Measurements from ENCODE around the gene SMYD2. TPM values are rescaled to one million over a fixed set of nuclear protein-coding genes. Genes with fewer than 3 reads are reported as not detected.

Gene SMYD2
- total and polyA plus RNA-seq, 5 donors from 2014 or later: 30.9 to 52.3 (median 46.4) TPM

DNA sequence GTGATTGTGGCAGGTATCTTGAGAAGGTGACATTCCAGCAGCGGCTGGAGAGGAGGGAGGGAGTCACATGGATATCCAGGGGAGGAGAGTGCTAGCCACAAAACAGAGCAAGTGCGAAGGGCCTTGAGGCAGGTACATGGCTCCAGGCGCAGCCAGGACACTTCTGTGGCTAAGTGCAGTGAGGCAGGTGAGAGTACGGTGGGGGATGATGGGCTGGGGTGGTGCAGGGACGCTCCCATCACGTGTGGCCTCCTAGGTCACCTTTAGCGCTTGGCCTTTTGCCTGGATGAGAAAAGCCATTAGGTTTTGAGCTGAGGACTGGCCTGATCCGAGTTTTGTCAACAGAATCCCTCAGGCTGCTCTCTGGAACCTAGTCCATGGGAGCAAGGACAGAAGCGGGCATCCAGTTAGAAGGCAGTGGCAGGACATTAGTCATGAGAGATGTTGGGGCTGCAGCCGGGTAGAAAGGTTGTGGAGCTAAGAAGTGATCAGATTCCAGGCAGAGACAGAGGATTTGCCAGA, 31.6 kb downstream of the SMYD2 start:
- H3K27ac ChIP-seq (ENCODE audit: insufficient read depth, low read length, poor library complexity, severe bottlenecking): no peak overlapping the region
- H3K4me1 ChIP-seq (ENCODE audit: control insufficient read depth, insufficient read depth, low read length, poor library complexity, severe bottlenecking): peaks cover 11% of the 10 kb centered on the region
- Mint-ChIP-seq H3K27me3 (no peaks in the 10 kb centered on the region), H3K27ac (peak overlapping the region in 1 of 3 donors; percentile 50), H3K9me3 (no peaks in the 10 kb centered on the region), H3K4me3 (no peak overlapping the region), H3K4me1 (peaks cover 12 to 34% (median 27%) of the 10 kb centered on the region in 4 donors), H3K36me3 (peaks cover 16% of the 10 kb centered on the region)
- DNase-seq (no peak), ATAC-seq (ENCODE audit: low read depth in 2 of 2) (no peak)
- H3K9me3 ChIP-seq (ENCODE audit: control insufficient read depth in 2 of 2, low read length in 2 of 2): no peaks in the 10 kb centered on the region
- peaks cover 20% of the 10 kb centered on the region for H3K36me3 ChIP-seq (ENCODE audit: control insufficient read depth, insufficient read depth, low read length)
- no peak overlapping the region for H3K4me3 ChIP-seq (ENCODE audit: low read depth, low read length)
- no peaks in the 10 kb centered on the region for H3K27me3 ChIP-seq (ENCODE audit: control insufficient read depth, insufficient read depth, low read length)

DNA sequence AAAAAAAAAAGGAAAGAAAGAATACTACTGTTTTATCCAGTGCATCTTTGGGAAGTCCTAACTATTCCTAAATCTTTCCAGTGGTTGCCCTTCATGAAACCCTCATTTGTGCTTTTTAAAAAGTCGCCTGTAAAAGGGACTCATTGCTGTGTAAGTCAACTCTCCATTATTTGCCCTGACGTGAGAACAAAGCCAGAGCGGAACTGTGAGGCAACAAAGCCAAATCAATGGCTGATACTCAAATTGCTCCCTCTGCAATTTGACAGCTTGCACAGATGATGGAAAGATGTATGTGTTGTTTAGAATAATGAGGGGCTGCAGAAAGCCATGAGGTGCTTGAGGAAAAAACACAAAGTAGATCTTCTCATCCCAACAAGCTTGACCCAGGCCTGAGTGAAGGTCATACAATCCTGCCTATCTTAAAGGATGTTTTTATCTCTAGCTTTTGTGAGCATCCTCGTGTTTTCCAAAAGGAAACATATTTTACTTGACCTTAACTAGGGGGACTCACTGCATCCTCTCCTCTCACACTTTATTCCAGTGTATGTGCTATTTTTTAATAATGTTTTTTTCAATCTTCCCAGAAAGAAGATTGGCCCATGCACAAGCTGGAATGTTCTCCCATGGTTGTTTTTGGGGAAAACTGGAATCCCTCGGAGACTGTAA, 33.4 kb downstream of the SMYD2 start:
- Histone ChIP-seq H3K27me3 (ENCODE audit: control insufficient read depth, insufficient read depth, low read length) (no peaks in the 10 kb centered on the region), H3K4me1 (ENCODE audit: control insufficient read depth, insufficient read depth, low read length, poor library complexity, severe bottlenecking) (peaks cover 11% of the 10 kb centered on the region), H3K36me3 (ENCODE audit: control insufficient read depth, insufficient read depth, low read length) (peaks cover 28% of the 10 kb centered on the region), H3K9me3 (ENCODE audit: control insufficient read depth in 2 of 2, low read length in 2 of 2) (no peaks in the 10 kb centered on the region), H3K27ac (ENCODE audit: insufficient read depth, low read length, poor library complexity, severe bottlenecking) (no peak overlapping the region), H3K4me3 (ENCODE audit: low read depth, low read length) (no peak overlapping the region)
- H3K4me3 Mint-ChIP-seq: no peak overlapping the region
- H3K27ac Mint-ChIP-seq: no peak overlapping the region
- H3K9me3 Mint-ChIP-seq: no peaks in the 10 kb centered on the region
- ATAC-seq (ENCODE audit: low read depth in 2 of 2) (no peak), DNase-seq (no peak)
- peaks cover 29% of the 10 kb centered on the region for H3K36me3 Mint-ChIP-seq
- H3K4me1 Mint-ChIP-seq: peaks cover 7 to 23% (median 16%) of the 10 kb centered on the region in 4 donors
- H3K27me3 Mint-ChIP-seq: no peaks in the 10 kb centered on the region

DNA sequence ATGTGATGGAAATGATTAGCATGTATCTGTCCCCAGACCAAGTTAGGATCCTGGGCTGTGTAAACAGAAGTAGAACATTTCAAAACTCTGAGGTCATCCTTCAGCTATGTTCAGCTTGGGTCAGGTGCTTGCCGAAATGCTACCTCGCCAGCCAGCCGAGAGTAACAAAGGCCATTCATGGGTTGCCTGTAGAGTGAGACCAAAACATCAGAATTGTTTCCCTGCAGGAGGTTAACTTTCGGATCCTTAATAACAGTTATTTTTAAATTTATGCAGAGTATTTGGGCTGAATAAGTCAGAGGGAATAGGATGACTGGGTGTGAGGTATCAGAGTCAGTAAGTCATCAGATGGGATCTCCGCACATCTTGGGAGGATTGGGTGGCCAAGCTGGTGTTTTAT, 35.6 kb downstream of the SMYD2 start:
- no peak overlapping the region for H3K4me3 ChIP-seq (ENCODE audit: low read depth, low read length)
- no peaks in the 10 kb centered on the region for H3K9me3 ChIP-seq (ENCODE audit: control insufficient read depth in 2 of 2, low read length in 2 of 2)
- H3K4me1 ChIP-seq (ENCODE audit: control insufficient read depth, insufficient read depth, low read length, poor library complexity, severe bottlenecking): no peaks in the 10 kb centered on the region
- H3K27ac ChIP-seq (ENCODE audit: insufficient read depth, low read length, poor library complexity, severe bottlenecking): no peak overlapping the region
- H3K36me3 ChIP-seq (ENCODE audit: control insufficient read depth, insufficient read depth, low read length): peaks cover 42% of the 10 kb centered on the region
- Mint-ChIP-seq H3K36me3 (peaks cover 38% of the 10 kb centered on the region), H3K4me3 (no peak overlapping the region), H3K9me3 (no peaks in the 10 kb centered on the region), H3K27ac (no peak overlapping the region), H3K4me1 (peaks cover under 1 to 7% (median 4%) of the 10 kb centered on the region in 4 donors), H3K27me3 (no peaks in the 10 kb centered on the region)
- ATAC-seq (ENCODE audit: low read depth in 2 of 2) (no peak), DNase-seq (no peak)
- no peaks in the 10 kb centered on the region for H3K27me3 ChIP-seq (ENCODE audit: control insufficient read depth, insufficient read depth, low read length)

DNA sequence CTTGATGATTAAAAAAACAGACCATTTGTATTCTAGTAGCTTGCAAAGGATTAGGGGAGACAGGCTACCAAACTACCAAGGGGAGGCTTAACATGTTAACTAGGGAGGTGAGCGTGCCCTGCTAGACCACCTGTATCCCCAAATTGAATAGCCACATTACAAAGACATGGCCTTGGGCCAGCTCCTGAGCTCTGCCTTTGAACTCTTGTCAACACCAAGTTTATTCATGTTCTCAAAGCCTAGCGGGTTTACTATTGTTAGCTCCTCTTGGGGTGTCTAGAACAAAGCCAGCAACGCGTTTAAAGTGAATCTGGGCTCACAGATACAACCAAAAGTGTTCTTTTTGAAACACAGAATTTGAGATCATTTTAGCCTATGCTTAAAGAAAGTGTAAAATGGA, 36.3 kb downstream of the SMYD2 start:
- no peak for DNase-seq
- Histone ChIP-seq H3K4me1 (ENCODE audit: control insufficient read depth, insufficient read depth, low read length, poor library complexity, severe bottlenecking) (no peaks in the 10 kb centered on the region), H3K27ac (ENCODE audit: insufficient read depth, low read length, poor library complexity, severe bottlenecking) (no peak overlapping the region), H3K27me3 (ENCODE audit: control insufficient read depth, insufficient read depth, low read length) (no peaks in the 10 kb centered on the region), H3K4me3 (ENCODE audit: low read depth, low read length) (no peak overlapping the region), H3K36me3 (ENCODE audit: control insufficient read depth, insufficient read depth, low read length) (peaks cover 44% of the 10 kb centered on the region), H3K9me3 (ENCODE audit: control insufficient read depth in 2 of 2, low read length in 2 of 2) (no peaks in the 10 kb centered on the region)
- Mint-ChIP-seq H3K4me3 (no peak overlapping the region), H3K27ac (no peak overlapping the region), H3K36me3 (peaks cover 38% of the 10 kb centered on the region), H3K4me1 (peaks cover 0 to 5% (median 4%) of the 10 kb centered on the region in 4 donors), H3K9me3 (no peaks in the 10 kb centered on the region), H3K27me3 (no peaks in the 10 kb centered on the region)
- no peak for ATAC-seq (ENCODE audit: low read depth in 2 of 2)

DNA sequence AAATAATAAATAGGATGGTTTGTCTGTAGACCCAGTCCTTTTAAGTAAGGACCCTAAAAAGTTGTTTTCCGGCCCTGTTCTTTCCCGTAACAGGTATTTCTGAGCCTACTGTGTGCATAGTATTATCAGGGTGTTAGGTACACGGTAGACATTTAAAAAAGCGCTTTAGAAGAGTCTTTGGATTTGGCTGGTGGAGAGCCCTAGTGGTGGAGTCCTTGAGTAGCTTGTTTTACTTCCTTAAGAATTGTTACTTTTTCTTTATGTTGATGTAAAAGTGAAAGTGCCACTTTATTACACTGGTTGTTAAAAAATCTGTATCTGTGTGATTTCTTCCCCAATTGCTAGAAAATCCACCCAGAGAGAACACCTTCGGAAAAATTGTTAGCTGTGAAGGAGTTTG, 36.8 kb downstream of the SMYD2 start:
- H3K4me1 ChIP-seq (ENCODE audit: control insufficient read depth, insufficient read depth, low read length, poor library complexity, severe bottlenecking): no peaks in the 10 kb centered on the region
- H3K9me3 Mint-ChIP-seq: no peaks in the 10 kb centered on the region
- peaks cover 44% of the 10 kb centered on the region for H3K36me3 ChIP-seq (ENCODE audit: control insufficient read depth, insufficient read depth, low read length)
- no peaks in the 10 kb centered on the region for H3K27me3 Mint-ChIP-seq
- DNase-seq (no peak), ATAC-seq (ENCODE audit: low read depth in 2 of 2) (no peak)
- peaks cover 38% of the 10 kb centered on the region for H3K36me3 Mint-ChIP-seq
- no peak overlapping the region for H3K4me3 ChIP-seq (ENCODE audit: low read depth, low read length)
- no peaks in the 10 kb centered on the region for H3K9me3 ChIP-seq (ENCODE audit: control insufficient read depth in 2 of 2, low read length in 2 of 2)
- no peak overlapping the region for H3K27ac ChIP-seq (ENCODE audit: insufficient read depth, low read length, poor library complexity, severe bottlenecking)
- no peak overlapping the region for H3K4me3 Mint-ChIP-seq
- peak overlapping the region in 2 of 3 donors; percentile 12 to 47 for H3K27ac Mint-ChIP-seq
- no peaks in the 10 kb centered on the region for H3K27me3 ChIP-seq (ENCODE audit: control insufficient read depth, insufficient read depth, low read length)
- peaks cover 0 to 5% (median 3%) of the 10 kb centered on the region in 4 donors for H3K4me1 Mint-ChIP-seq

DNA sequence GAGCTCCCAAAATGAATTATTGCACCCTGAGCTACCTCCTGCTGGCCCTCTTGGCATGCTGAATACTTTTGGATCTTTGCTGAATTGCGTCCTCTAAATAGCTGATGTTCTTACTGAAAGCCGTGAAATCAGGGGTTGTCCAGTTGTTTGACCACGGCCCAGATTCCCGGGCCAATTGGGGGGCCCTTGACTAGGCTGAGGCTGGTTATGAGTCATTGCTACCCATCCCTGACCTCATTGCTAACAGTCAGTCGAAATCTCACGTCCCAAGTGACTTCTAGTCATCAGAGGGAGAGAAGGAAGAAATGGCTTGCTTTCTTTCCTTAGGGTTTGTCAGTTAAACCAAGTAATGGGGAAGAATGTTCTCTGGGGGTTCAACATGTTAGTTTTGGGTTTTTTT, 37.4 kb downstream of the SMYD2 start:
- no peak overlapping the region for H3K4me3 ChIP-seq (ENCODE audit: low read depth, low read length)
- Mint-ChIP-seq H3K4me3 (no peak overlapping the region), H3K27ac (peak overlapping the region in 1 of 3 donors; percentile 47), H3K9me3 (no peaks in the 10 kb centered on the region), H3K27me3 (no peaks in the 10 kb centered on the region), H3K4me1 (peaks cover 0 to 5% (median 3%) of the 10 kb centered on the region in 4 donors), H3K36me3 (peaks cover 38% of the 10 kb centered on the region)
- H3K27ac ChIP-seq (ENCODE audit: insufficient read depth, low read length, poor library complexity, severe bottlenecking): no peak overlapping the region
- DNase-seq (no peak), ATAC-seq (ENCODE audit: low read depth in 2 of 2) (no peak)
- no peaks in the 10 kb centered on the region for H3K4me1 ChIP-seq (ENCODE audit: control insufficient read depth, insufficient read depth, low read length, poor library complexity, severe bottlenecking)
- no peaks in the 10 kb centered on the region for H3K27me3 ChIP-seq (ENCODE audit: control insufficient read depth, insufficient read depth, low read length)
- peaks cover 44% of the 10 kb centered on the region for H3K36me3 ChIP-seq (ENCODE audit: control insufficient read depth, insufficient read depth, low read length)
- no peaks in the 10 kb centered on the region for H3K9me3 ChIP-seq (ENCODE audit: control insufficient read depth in 2 of 2, low read length in 2 of 2)

DNA sequence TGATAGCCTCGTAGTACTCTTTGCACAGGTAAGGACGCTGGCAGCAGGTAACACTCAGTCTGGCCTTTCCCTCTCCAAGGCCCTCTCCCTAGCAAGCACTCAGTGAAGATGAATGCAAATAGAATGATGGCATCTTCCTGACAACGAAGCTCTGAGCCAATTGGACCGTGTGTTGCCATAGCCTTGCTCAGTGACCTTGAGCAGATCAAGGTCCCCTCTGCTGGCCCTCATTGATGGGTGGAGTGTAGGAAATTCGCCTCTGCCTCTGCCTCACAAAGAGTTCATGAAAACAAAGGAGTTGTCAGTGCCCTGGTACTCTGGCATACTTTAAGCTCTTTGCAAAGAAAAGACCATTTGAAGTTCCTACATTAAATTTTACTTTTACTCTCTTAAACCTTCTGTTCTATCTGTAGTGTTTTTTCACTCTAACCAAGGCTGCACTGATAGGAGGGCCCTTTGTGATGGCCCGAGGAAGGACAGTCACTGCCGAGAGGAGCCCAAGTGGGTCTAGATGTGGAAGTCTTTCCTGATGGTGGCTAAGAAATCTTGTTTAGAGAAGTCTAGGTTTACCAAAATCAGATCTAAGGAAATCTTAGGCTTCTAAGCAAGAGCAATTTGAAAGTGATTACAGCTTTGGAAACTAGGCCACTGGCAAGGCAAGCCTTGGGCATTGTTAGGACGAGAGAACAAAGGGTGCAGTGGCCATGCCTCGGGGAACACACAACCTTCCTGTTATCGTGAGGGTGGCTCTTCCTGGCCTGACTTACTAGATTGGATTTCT, 38.2 kb downstream of the SMYD2 start:
- Mint-ChIP-seq H3K36me3 (peaks cover 40% of the 10 kb centered on the region), H3K4me3 (no peak overlapping the region), H3K4me1 (peaks cover 0 to 5% (median 3%) of the 10 kb centered on the region in 4 donors), H3K27ac (no peak overlapping the region), H3K9me3 (no peaks in the 10 kb centered on the region), H3K27me3 (no peaks in the 10 kb centered on the region)
- Histone ChIP-seq H3K4me3 (ENCODE audit: low read depth, low read length) (no peak overlapping the region), H3K36me3 (ENCODE audit: control insufficient read depth, insufficient read depth, low read length) (peaks cover 41% of the 10 kb centered on the region), H3K27me3 (ENCODE audit: control insufficient read depth, insufficient read depth, low read length) (no peaks in the 10 kb centered on the region), H3K27ac (ENCODE audit: insufficient read depth, low read length, poor library complexity, severe bottlenecking) (no peak overlapping the region), H3K4me1 (ENCODE audit: control insufficient read depth, insufficient read depth, low read length, poor library complexity, severe bottlenecking) (no peaks in the 10 kb centered on the region), H3K9me3 (ENCODE audit: control insufficient read depth in 2 of 2, low read length in 2 of 2) (no peaks in the 10 kb centered on the region)
- DNase-seq (no peak), ATAC-seq (ENCODE audit: low read depth in 2 of 2) (no peak)

Measured in CD4-positive, CD25-positive, alpha-beta regulatory T cell (primary cell).